WTC11 (cell line): ENCODE measurements around the gene MRPL28. TPM values are rescaled to one million over a fixed set of nuclear protein-coding genes. Genes with fewer than 3 reads are reported as not detected.

Experiments used
- ATAC-seq: fragments of 200-7000 bp; cut with Tn5 transposase; 2 replicates; pipeline ENCODE4 v1.10.0; 2021; ENCODE audit warnings: mild to moderate bottlenecking, moderate library complexity
- CTCF ChIA-PET: fragments of 300-600 bp; sonication (Branson Sonifier 250); formaldehyde crosslinking; loops from one replicate; lab custom pipeline; 2021; ENCODE audit warnings: antibody characterized with exemption; lab: Charles Lee
- POLR2A ChIA-PET: fragments of 350-600 bp; sonication (Branson Sonifier 250); formaldehyde crosslinking; loops from one replicate; lab custom pipeline; 2021; ENCODE audit warnings: antibody characterized with exemption; lab: Charles Lee
- DNase-seq: peaks from one replicate; pipeline ENCODE4 v3.0.0; 2021; ENCODE audit warnings: low spot score
- H3K27ac Mint-ChIP-seq: 2 replicates; pipeline ENCODE4 v1.8.0; 2021; ENCODE audit warnings: mixed read lengths
- H3K27me3 Mint-ChIP-seq: 2 replicates; pipeline ENCODE4 v1.8.0; 2021; ENCODE audit warnings: low read depth, mild to moderate bottlenecking, moderate library complexity, mixed read lengths
- H3K36me3 Mint-ChIP-seq: 2 replicates; pipeline ENCODE4 v1.8.0; 2021; ENCODE audit warnings: mixed read lengths
- H3K4me1 Mint-ChIP-seq: 2 replicates; pipeline ENCODE4 v1.8.0; 2022; ENCODE audit warnings: mixed read lengths
- H3K4me3 Mint-ChIP-seq: 2 replicates; pipeline ENCODE4 v1.8.0; 2021; ENCODE audit warnings: mild to moderate bottlenecking, moderate library complexity, mixed read lengths
- H3K9me3 Mint-ChIP-seq: 2 replicates; pipeline ENCODE4 v1.8.0; 2021; ENCODE audit warnings: mixed read lengths
- CBFB ChIP-seq: sonication (generic); formaldehyde crosslinking; IDR thresholded peaks from 2 replicates; pipeline ENCODE4 v1.8.1; 2022; ENCODE audit warnings: mild to moderate bottlenecking, low read depth, missing genetic modification reagents
- CREM ChIP-seq: sonication (generic); formaldehyde crosslinking; IDR thresholded peaks from 2 replicates; pipeline ENCODE4 v1.8.1; 2022; ENCODE audit warnings: mild to moderate bottlenecking, missing genetic modification reagents, moderate library complexity
- EMX1 ChIP-seq: fragments of 250-450 bp; sonication (Bioruptor Pico); IDR thresholded peaks from 2 replicates; pipeline ENCODE4 v1.8.0; 2021; ENCODE audit warnings: mild to moderate bottlenecking
- ESRRA ChIP-seq: sonication (generic); formaldehyde crosslinking; IDR thresholded peaks from 2 replicates; pipeline ENCODE4 v1.8.1; 2022; ENCODE audit warnings: mild to moderate bottlenecking, missing genetic modification reagents, borderline replicate concordance
- GABPB1 ChIP-seq: sonication (generic); formaldehyde crosslinking; IDR thresholded peaks from 2 replicates; pipeline ENCODE4 v1.8.1; 2023; ENCODE audit warnings: mild to moderate bottlenecking, missing genetic modification reagents
- HMGA2 ChIP-seq: fragments of 250-450 bp; sonication (Bioruptor Pico); IDR thresholded peaks from 2 replicates; pipeline ENCODE4 v1.4.0; 2021; ENCODE audit warnings: mild to moderate bottlenecking, moderate library complexity
- IRF2 ChIP-seq: sonication (generic); formaldehyde crosslinking; IDR thresholded peaks from 2 replicates; pipeline ENCODE4 v1.8.0; 2022; ENCODE audit warnings: low read depth, missing genetic modification reagents, borderline replicate concordance
- JUN ChIP-seq: sonication (generic); formaldehyde crosslinking; IDR thresholded peaks from 2 replicates; pipeline ENCODE4 v1.8.0; 2023; ENCODE audit warnings: mild to moderate bottlenecking, missing genetic modification reagents
- MXD4 ChIP-seq: fragments of 250-450 bp; sonication (Bioruptor Pico); IDR thresholded peaks from 2 replicates; pipeline ENCODE4 v1.8.0; 2021; ENCODE audit warnings: mild to moderate bottlenecking, moderate library complexity, borderline replicate concordance
- NFE2L1 ChIP-seq: sonication (generic); formaldehyde crosslinking; IDR thresholded peaks from 2 replicates; pipeline ENCODE4 v1.8.1; 2023; ENCODE audit warnings: missing genetic modification reagents
- NR1H2 ChIP-seq: sonication (generic); formaldehyde crosslinking; IDR thresholded peaks from 2 replicates; pipeline ENCODE4 v1.9.0; 2021; ENCODE audit warnings: mild to moderate bottlenecking, moderate library complexity, missing genetic modification reagents
- ZNF138 ChIP-seq: sonication (generic); formaldehyde crosslinking; conservative IDR thresholded peaks from 2 replicates; pipeline ENCODE4 v1.8.1; 2022; ENCODE audit warnings: mild to moderate bottlenecking, moderate library complexity, missing genetic modification reagents
- ZNF396 ChIP-seq: fragments of 250-450 bp; sonication (Bioruptor Pico); IDR thresholded peaks from 2 replicates; pipeline ENCODE4 v1.8.0; 2021; ENCODE audit warnings: mild to moderate bottlenecking, moderate library complexity, borderline replicate concordance
- total RNA-seq: library from RNA; stranded (reverse); gene quantifications from 3 replicates; pipeline ENCODE4 v1.2.3, GENCODE V29; 2021
- TF ChIP-seq, protein P1 (sequence below): fragments of 250-450 bp; sonication (Bioruptor Pico); IDR thresholded peaks from 2 replicates; pipeline ENCODE4 v1.9.0; 2021; ENCODE audit warnings: mild to moderate bottlenecking
- TF ChIP-seq, protein P2 (sequence below): sonication (generic); formaldehyde crosslinking; IDR thresholded peaks from 2 replicates; pipeline ENCODE4 v1.8.0; 2022; ENCODE audit warnings: mild to moderate bottlenecking, missing genetic modification reagents
- TF ChIP-seq, protein P3 (sequence below): fragments of 250-450 bp; sonication (Bioruptor Pico); IDR thresholded peaks from 2 replicates; pipeline ENCODE4 v2.1.2; 2022; ENCODE audit warnings: mild to moderate bottlenecking, moderate library complexity
- TF ChIP-seq, protein P4 (sequence below): sonication (generic); formaldehyde crosslinking; IDR thresholded peaks from 2 replicates; pipeline ENCODE4 v1.8.0; 2022; ENCODE audit warnings: mild to moderate bottlenecking, missing genetic modification reagents

Gene MRPL28
- total RNA-seq, 1 experiment from 2014 or later: 119 TPM

DNA sequence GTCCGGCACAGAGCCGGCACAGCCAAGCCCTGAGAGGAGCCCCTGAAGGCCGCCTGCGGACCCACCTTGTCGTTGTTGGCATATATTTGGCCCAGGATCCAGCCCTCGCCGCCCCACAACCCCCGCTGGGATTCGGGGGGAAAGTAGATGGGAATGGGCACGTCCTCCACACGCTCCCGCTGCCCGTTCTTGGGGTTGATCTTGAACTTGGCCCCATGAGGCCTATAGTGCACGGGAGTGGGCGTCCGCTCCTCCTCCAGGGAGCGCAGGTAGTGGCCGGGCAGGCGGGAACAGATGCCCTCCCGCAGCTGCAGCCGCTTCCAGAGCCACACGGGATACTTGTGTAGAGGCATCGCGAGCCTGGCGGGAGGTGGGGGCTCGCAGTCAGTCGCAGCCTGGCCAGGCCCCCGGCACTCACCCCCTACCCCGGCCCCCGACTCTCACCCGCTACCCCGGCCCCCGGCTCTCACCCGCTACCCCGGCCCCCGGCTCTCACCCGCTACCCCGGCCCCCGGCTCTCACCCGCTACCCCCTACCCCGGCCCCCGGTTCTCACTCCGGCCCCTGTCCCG lies 387 bp downstream of the MRPL28 start:
- Mint-ChIP-seq H3K9me3 (no peaks in the 10 kb centered on the region), H3K4me1 (peaks cover 11% of the 10 kb centered on the region), H3K27me3 (no peaks in the 10 kb centered on the region), H3K36me3 (peaks cover 23% of the 10 kb centered on the region), H3K27ac (no peak overlapping the region), H3K4me3 (peak overlapping the region; percentile 78)
- DNase-seq (no peak), ATAC-seq (peak; percentile 42)
- ChIA-PET POLR2A (interaction anchor here (1.0 to 1.6 kb wide), 3 partner anchors 9 to 14 kb away, joined by 3 to 4 read pairs (median 3); no protein-coding TSS in a partner anchor), CTCF (interaction anchor here (0.6 to 3.4 kb wide), 11 partner anchors 8 to 279 kb away, joined by 3 to 30 read pairs (median 4); partner anchors contain the start of genes AXIN1 and RAB11FIP3)
- TF ChIP-seq, protein P1, sequence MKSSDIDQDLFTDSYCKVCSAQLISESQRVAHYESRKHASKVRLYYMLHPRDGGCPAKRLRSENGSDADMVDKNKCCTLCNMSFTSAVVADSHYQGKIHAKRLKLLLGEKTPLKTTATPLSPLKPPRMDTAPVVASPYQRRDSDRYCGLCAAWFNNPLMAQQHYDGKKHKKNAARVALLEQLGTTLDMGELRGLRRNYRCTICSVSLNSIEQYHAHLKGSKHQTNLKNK (CRISPR knock-in tag): peak; percentile 40; the same call in 1 of the 2 replicates
- TF ChIP-seq CBFB (CRISPR knock-in tag) (no peak), EMX1 (CRISPR knock-in tag) (peak; percentile 26)

DNA sequence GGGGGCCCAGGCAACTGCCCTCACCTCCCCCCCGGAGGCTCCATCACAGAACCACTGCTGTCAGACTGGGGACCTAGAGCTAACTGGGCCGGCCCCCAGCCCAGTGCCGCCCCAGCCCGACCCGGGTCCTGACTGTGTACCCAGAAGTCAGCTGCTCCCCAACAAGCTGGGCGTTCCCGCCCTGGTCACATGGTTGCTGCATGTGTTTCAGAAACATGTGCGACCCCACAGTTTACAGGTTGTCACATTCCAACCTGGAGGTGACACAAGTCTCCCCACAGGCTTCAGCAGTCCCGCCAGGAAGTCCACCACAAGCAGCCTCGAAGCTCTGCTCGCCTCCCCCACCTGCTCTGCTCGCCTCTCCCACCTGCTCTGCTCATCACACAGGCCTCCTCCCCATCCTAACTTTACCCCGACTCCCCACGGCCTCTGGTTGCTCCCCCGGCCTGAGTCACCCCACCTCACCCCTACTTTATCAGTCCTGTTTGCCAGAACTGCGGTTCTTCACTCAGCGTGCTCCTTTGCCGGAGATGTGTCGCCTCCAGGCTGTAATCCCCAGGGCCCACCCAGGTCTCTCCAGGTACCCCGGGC lies 968 bp downstream of the MRPL28 start:
- no peaks in the 10 kb centered on the region for H3K9me3 Mint-ChIP-seq
- CTCF ChIA-PET: interaction anchor here (1.0 to 3.4 kb wide), 4 partner anchors 7 to 210 kb away, joined by 3 to 30 read pairs (median 4); partner anchors contain the start of genes AXIN1 and RAB11FIP3
- no peaks in the 10 kb centered on the region for H3K27me3 Mint-ChIP-seq
- peaks cover 11% of the 10 kb centered on the region for H3K4me1 Mint-ChIP-seq
- POLR2A ChIA-PET: interaction anchor here (1.6 kb wide), 1 partner anchor 10 kb away, joined by 4 read pairs; no protein-coding TSS in a partner anchor
- TF ChIP-seq, protein P2, sequence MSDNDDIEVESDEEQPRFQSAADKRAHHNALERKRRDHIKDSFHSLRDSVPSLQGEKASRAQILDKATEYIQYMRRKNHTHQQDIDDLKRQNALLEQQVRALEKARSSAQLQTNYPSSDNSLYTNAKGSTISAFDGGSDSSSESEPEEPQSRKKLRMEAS: 0 out of 2 replicates have a peak, but pooled peaks have one; percentile 7
- TF ChIP-seq GABPB1 (CRISPR knock-in tag): no peak
- DNase-seq: no peak
- peak overlapping the region; percentile 78 for H3K4me3 Mint-ChIP-seq
- no peak overlapping the region; the same call in 1 of the 2 replicates for H3K27ac Mint-ChIP-seq
- ATAC-seq: no peak
- peaks cover 23% of the 10 kb centered on the region for H3K36me3 Mint-ChIP-seq

DNA sequence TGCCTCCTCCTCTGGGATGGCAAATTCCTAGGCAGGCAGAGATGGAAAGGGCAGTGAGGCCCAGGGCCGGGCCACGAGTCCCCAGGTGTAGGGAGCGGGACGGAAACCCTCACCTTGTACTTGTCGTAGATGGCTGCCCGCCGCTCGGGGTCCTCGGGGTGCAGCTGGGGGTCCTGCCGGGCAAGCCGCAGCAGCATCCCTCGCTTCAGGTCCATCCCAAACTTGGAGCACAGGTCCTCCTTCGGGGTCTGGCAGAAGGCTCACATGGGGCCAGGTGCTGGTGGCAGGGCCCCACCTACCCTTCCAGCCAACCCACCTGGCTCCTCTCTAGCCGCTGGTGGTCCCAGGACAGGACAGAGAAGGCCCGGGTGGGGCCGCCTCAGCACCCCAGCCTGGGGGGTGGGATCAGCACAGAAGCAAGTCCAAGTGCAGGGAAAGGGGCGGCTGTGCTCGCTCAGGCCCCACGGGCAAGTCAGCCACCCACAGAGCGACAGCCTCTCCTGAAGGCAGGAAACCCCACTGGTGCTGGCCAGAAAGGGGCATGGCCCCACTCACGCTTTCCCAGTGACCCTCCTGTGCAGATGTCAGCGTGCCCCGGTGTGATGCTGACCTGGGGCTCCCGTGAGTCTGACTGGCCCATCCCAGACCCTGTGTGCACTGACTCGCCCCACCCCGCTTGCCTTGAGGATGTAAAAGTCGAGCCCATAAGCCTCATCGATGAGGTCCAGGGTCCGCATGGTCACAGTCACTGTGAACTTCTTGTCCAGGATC lies 1.8 kb downstream of the MRPL28 start:
- no peak for DNase-seq
- H3K27ac Mint-ChIP-seq: no peak overlapping the region; the same call in 1 of the 2 replicates
- peaks cover 22% of the 10 kb centered on the region for H3K36me3 Mint-ChIP-seq
- no peaks in the 10 kb centered on the region for H3K9me3 Mint-ChIP-seq
- POLR2A ChIA-PET: no interaction called here
- H3K4me3 Mint-ChIP-seq: no peak overlapping the region
- peaks cover 11% of the 10 kb centered on the region for H3K4me1 Mint-ChIP-seq
- ATAC-seq: no peak
- H3K27me3 Mint-ChIP-seq: no peaks in the 10 kb centered on the region
- CTCF ChIA-PET: interaction anchor here (1.0 to 1.1 kb wide), 2 partner anchors 16 to 211 kb away, joined by 3 to 5 read pairs; partner anchors contain the start of gene AXIN1
- TF ChIP-seq ZNF138 (CRISPR knock-in tag) (no peak), CREM (no peak), IRF2 (no peak), ZNF396 (CRISPR knock-in tag) (no peak), MXD4 (CRISPR knock-in tag) (no peak), NFE2L1 (CRISPR knock-in tag) (no peak), NR1H2 (CRISPR knock-in tag) (no peak), HMGA2 (CRISPR knock-in tag) (no peak), JUN (CRISPR knock-in tag) (no peak), ESRRA (CRISPR knock-in tag) (no peak)
- TF ChIP-seq, protein P3, sequence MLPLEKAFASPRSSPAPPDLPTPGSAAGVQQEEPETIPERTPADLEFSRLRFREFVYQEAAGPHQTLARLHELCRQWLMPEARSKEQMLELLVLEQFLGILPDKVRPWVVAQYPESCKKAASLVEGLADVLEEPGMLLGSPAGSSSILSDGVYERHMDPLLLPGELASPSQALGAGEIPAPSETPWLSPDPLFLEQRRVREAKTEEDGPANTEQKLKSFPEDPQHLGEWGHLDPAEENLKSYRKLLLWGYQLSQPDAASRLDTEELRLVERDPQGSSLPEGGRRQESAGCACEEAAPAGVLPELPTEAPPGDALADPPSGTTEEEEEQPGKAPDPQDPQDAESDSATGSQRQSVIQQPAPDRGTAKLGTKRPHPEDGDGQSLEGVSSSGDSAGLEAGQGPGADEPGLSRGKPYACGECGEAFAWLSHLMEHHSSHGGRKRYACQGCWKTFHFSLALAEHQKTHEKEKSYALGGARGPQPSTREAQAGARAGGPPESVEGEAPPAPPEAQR (CRISPR knock-in tag): no peak
- TF ChIP-seq, protein P4, sequence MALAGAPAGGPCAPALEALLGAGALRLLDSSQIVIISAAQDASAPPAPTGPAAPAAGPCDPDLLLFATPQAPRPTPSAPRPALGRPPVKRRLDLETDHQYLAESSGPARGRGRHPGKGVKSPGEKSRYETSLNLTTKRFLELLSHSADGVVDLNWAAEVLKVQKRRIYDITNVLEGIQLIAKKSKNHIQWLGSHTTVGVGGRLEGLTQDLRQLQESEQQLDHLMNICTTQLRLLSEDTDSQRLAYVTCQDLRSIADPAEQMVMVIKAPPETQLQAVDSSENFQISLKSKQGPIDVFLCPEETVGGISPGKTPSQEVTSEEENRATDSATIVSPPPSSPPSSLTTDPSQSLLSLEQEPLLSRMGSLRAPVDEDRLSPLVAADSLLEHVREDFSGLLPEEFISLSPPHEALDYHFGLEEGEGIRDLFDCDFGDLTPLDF: no peak
- TF ChIP-seq, protein P1 (CRISPR knock-in tag): no peak
